Osteoblast (primary cell): Measurements from ENCODE around the gene RPLP1. TPM values are rescaled to one million over a fixed set of nuclear protein-coding genes. Genes with fewer than 3 reads are reported as not detected.
A peak's percentile ranks its signal among the peaks of the same experiment; 100 is the strongest.

ENCODE experiments used
- DNase-seq: peaks from one replicate; pipeline ENCODE4 v3.0.0; 2011; ENCODE audit warnings: low spot score, mixed read lengths; ENCODE audit not compliant: insufficient read length; ENCODE audit errors: missing footprints
- H2AFZ ChIP-seq: 2 replicates; pipeline ENCODE4 v1.6.0; 2011; ENCODE audit warnings: mild to moderate bottlenecking, low read length
- H3K27ac ChIP-seq: 2 replicates; pipeline ENCODE4 v1.5.1; 2011; ENCODE audit warnings: mild to moderate bottlenecking, low read depth, low read length, moderate library complexity
- H3K27me3 ChIP-seq: 2 replicates; pipeline ENCODE4 v1.6.0; 2012; ENCODE audit warnings: mild to moderate bottlenecking, control low read depth, inconsistent platforms, low read length, moderate library complexity; ENCODE audit not compliant: insufficient read depth
- H3K36me3 ChIP-seq: 2 replicates; pipeline ENCODE4 v1.5.1; 2011; ENCODE audit warnings: mild to moderate bottlenecking, low read length, control low read depth, moderate library complexity; ENCODE audit not compliant: insufficient read depth
- H3K4me1 ChIP-seq: 2 replicates; pipeline ENCODE4 v1.5.1; 2011; ENCODE audit warnings: mild to moderate bottlenecking, low read length, control low read depth, moderate library complexity; ENCODE audit not compliant: insufficient read depth
- H3K4me2 ChIP-seq: 2 replicates; pipeline ENCODE4 v1.6.0; 2011; ENCODE audit warnings: mild to moderate bottlenecking, low read length; ENCODE audit not compliant: insufficient read depth
- H3K4me3 ChIP-seq: fragments of 200-600 bp; sonication (generic); 3 replicates; pipeline ENCODE4 v1.5.1; 2012; ENCODE audit warnings: mild to moderate bottlenecking, low read length, inconsistent platforms; ENCODE audit not compliant: insufficient read depth
- H3K79me2 ChIP-seq: 2 replicates; pipeline ENCODE4 v1.6.0; 2012; ENCODE audit warnings: mild to moderate bottlenecking, low read length, control low read depth, inconsistent platforms; ENCODE audit not compliant: insufficient read depth
- H3K9me3 ChIP-seq: 2 replicates; pipeline ENCODE4 v1.5.1; 2011; ENCODE audit warnings: low read depth, low read length, control low read depth
- H4K20me1 ChIP-seq: 2 replicates; pipeline ENCODE4 v1.6.0; 2012; ENCODE audit warnings: mild to moderate bottlenecking, low read length, control low read depth; ENCODE audit not compliant: insufficient read depth
- CTCF ChIP-seq: IDR thresholded peaks from 2 replicates; pipeline ENCODE4 v1.5.1; 2011; ENCODE audit warnings: mild to moderate bottlenecking, low read depth, low read length, moderate library complexity; ENCODE audit errors: extremely low read depth
- total RNA-seq: library from RNA; depleted of rRNA; stranded (reverse); fragments of >200 nt; gene quantifications from 2 replicates; pipeline ENCODE4 v1.2.3, GENCODE V29; 2012

Gene RPLP1
- total RNA-seq, 1 donor, result 71.7 TPM

- Histone ChIP-seq H3K27ac (peak overlapping the region; percentile 90), H3K9me3 (no peaks in the 10 kb centered on the region), H3K4me2 (peak overlapping the region; percentile 81), H4K20me1 (no peaks in the 10 kb centered on the region), H3K4me1 (peaks cover 16% of the 10 kb centered on the region), H3K4me3 (peak overlapping the region; percentile 72), H3K79me2 (peaks cover 4% of the 10 kb centered on the region), H3K27me3 (no peaks in the 10 kb centered on the region), H2AFZ (peak overlapping the region; percentile 88), H3K36me3 (no peaks in the 10 kb centered on the region)
- no peak for DNase-seq
- no peak for TF ChIP-seq CTCF
These were observed 10.7 kb downstream of the RPLP1 start for GRCh38 chr15:69463182-69463756.

- Histone ChIP-seq H3K36me3 (no peaks in the 10 kb centered on the region), H3K4me2 (no peak overlapping the region), H3K9me3 (no peaks in the 10 kb centered on the region), H3K4me1 (peaks cover 16% of the 10 kb centered on the region), H2AFZ (no peak overlapping the region), H3K79me2 (peaks cover 4% of the 10 kb centered on the region), H3K27ac (no peak overlapping the region), H3K27me3 (no peaks in the 10 kb centered on the region), H3K4me3 (no peak overlapping the region), H4K20me1 (no peaks in the 10 kb centered on the region)
- no peak for DNase-seq
- no peak for TF ChIP-seq CTCF
These were observed 12.6 kb downstream of the RPLP1 start for GRCh38 chr15:69465253-69465652.

- no peaks in the 10 kb centered on the region for H3K27me3 ChIP-seq
- no peak overlapping the region for H3K4me2 ChIP-seq
- no peak overlapping the region for H3K4me3 ChIP-seq
- no peak for DNase-seq
- no peak overlapping the region for H3K27ac ChIP-seq
- peaks cover 4% of the 10 kb centered on the region for H3K79me2 ChIP-seq
- no peaks in the 10 kb centered on the region for H3K36me3 ChIP-seq
- H3K9me3 ChIP-seq, result no peaks in the 10 kb centered on the region
- H3K4me1 ChIP-seq, result peaks cover 16% of the 10 kb centered on the region
- H2AFZ ChIP-seq, result no peak overlapping the region
- no peak for TF ChIP-seq CTCF
- no peaks in the 10 kb centered on the region for H4K20me1 ChIP-seq
These were observed 14.1 kb downstream of the RPLP1 start for GRCh38 chr15:69466733-69467132.

- Histone ChIP-seq H2AFZ (no peak overlapping the region), H4K20me1 (no peaks in the 10 kb centered on the region)
These were observed 15.0 kb downstream of the RPLP1 start for GRCh38 chr15:69467636-69468035.

More at GRCh38 chr15:69467636-69468035, 15.0 kb downstream of the RPLP1 start:
- Histone ChIP-seq H3K4me1 (peaks cover 11% of the 10 kb centered on the region), H3K4me2 (no peak overlapping the region), H3K79me2 (no peaks in the 10 kb centered on the region), H3K9me3 (no peaks in the 10 kb centered on the region), H3K4me3 (no peak overlapping the region), H3K36me3 (no peaks in the 10 kb centered on the region), H3K27ac (no peak overlapping the region), H3K27me3 (no peaks in the 10 kb centered on the region)
- no peak for DNase-seq
- TF ChIP-seq CTCF, result no peak
